T47D (cell line): ENCODE results near the gene NXN.
"Not testable (repeated sequence)": the region's sequence is repeated elsewhere in the genome, so short reads cannot be mapped to it uniquely, and the experiment has no call there.

ENCODE experiments used
- DNase-seq, 2 experiments: peaks; one replicate each; pipeline versions ENCODE4 v3.0.0 to v3.0.0-alpha.2; 2011 to 2012; ENCODE audit warnings: low read depth in 1 of 2, low spot score in 1 of 2
- JUND ChIP-seq: IDR thresholded peaks from 2 replicates; pipeline ENCODE4 v1.6.1; 2012; ENCODE audit warnings: low read depth
- in situ Hi-C: cut with HindIII; loops from 2 replicates; pipeline ENCODE4 v1.10.0; 2016; ENCODE audit warnings: low sequenced_read_pairs, low pct_unique_long_range_greater_than_20kb

Gene NXN

GRCh38 chr17:909642-910323, 69.8 kb downstream of the NXN start:
- no peak for DNase-seq
- in situ Hi-C loops = no loop called here
- TF ChIP-seq JUND = no peak

GRCh38 chr17:907725-908124, 71.9 kb downstream of the NXN start:
- TF ChIP-seq JUND = no peak
- in situ Hi-C loops = no loop called here
- DNase-seq = no peak

- in situ Hi-C loops, DNase-seq: not testable (repeated sequence)
These were observed 73.9 kb downstream of the NXN start for GRCh38 chr17:905708-906107.

DNA sequence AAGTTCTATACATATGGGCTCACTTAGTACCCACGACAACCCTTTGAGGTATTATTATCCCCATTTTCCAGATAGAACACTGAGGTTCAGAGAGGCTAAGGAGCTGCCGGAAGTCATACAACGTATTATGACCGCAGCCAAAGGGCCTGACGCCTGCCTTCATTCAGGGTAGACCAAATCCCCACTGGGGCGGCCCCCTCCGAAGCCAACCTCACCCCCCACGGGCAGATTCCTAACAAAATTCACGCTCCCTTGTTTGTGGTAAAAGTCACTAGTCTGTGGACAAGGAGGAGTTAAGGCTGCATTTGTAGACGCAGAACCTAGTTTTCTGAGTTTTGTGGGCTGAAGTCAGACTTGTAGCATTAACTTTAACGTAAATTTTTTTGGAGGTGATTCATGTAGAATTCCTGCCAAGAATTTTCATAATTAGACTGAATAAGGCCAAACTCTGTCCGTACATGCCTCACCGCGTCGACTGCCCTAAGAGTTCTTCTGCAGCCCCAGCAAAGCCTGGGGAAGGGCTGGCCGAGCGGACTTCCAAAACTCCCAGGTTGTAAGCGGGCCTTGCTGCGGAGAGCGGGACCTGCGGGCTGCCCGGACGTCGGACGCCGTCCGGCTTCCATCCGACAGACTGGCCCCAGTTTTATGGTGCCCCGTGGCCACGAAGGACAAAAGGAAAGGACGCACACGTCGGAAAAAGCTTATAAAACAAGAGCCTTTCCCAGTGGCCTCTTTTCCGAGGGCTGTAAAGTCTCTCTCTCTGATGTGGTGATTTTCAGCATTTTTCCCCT, 75.7 kb downstream of the NXN start:
- DNase-seq = no peak
- TF ChIP-seq JUND = no peak
- in situ Hi-C loops = no loop called here

DNA sequence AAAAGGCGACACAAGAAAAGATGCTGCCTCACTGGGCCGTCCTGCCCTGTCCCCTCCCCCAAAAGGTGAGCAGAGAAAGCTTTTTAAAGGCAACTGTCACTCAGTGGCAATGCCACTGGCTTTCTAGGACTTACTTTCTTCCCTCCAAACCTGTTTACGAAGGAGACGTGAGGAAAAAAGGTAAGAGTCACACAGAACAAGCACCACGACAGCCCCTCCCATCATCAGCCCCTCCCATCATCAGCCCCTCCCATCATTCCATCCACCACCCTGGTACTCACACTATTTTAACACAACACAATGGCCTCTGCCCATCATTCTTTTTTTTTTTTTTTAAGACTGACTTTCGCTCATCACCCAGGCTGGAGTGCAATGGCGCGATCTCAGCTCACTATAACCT, 77.1 kb downstream of the NXN start:
- in situ Hi-C loops = no loop called here
- no peak for DNase-seq
- no peak for TF ChIP-seq JUND

GRCh38 chr17:901964-902363, 77.6 kb downstream of the NXN start:
- in situ Hi-C loops = no loop called here
- DNase-seq = no peak

GRCh38 chr17:901191-901950, 78.2 kb downstream of the NXN start:
- no peak for DNase-seq
- no peak for TF ChIP-seq JUND
- in situ Hi-C loops = no loop called here

More at GRCh38 chr17:901964-902363, 77.6 kb downstream of the NXN start:
- no peak for TF ChIP-seq JUND

GRCh38 chr17:900336-900934, 79.1 kb downstream of the NXN start:
- in situ Hi-C loops = no loop called here
- no peak for DNase-seq
- TF ChIP-seq JUND = no peak

- in situ Hi-C loops = no loop called here
- no peak for DNase-seq
- no peak for TF ChIP-seq JUND
These were observed 81.5 kb downstream of the NXN start for GRCh38 chr17:897970-898619.

DNA sequence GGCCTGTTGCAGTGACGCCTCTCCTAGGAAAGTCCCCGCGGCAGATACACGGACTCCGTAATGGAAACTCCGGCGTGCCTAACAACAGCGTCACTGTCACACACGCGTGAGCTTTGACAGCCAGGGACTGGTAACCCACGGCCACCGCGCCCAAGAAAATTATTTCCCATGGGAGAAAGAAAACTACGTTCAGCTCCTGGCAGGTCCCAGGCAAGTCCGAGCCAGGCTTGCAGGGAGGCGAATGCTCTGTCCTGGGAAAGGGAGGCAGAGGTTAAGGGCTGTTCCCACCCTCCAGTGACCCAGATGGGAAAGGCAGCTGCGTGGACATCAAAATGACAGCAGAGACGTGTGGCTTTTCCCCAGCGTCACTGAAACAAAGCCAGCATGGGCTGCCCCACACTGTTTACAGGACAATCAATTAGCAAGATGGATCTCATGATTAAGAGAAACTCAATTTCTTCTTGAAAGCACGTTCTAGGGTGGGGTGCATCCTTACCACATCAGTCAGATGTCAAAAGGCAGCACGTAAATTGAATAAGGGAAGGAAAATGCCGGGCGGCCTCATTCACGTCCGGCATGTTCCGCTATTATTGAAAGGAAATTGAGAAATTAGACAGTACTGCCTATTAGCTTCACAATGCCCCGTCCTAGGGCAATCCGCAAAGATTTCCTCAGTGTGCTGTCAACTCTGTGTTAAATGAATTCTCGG, 82.5 kb downstream of the NXN start:
- no peak for TF ChIP-seq JUND
- DNase-seq = no peak
- in situ Hi-C loops = no loop called here

DNA sequence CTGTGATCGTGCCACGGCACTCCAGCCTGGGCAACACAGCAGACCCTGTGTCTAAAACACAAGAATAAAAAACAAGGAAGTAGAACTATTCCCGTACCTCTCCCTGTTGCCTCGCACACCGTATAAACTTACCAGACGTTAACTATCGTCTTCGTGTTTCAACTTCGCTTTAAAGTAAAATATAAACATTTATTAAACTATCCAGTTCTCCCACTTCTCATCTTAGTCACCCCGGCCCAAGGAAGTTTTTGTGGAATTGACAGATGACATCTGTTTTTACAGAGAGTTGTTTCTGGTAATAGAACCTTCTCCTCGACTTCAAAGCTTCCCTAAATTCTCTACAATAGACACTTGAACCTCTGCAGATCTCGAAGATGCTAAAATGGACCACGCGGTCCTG, 83.1 kb downstream of the NXN start:
- DNase-seq = no peak
- TF ChIP-seq JUND = no peak
- in situ Hi-C loops = no loop called here

- in situ Hi-C loops = no loop called here
- no peak for DNase-seq
- TF ChIP-seq JUND = no peak
These were observed 86.6 kb downstream of the NXN start for GRCh38 chr17:892958-893357.
